ENCODE results near the gene KIAA0753.
"Not testable (repeated sequence)": the region's sequence is repeated elsewhere in the genome, so short reads cannot be mapped to it uniquely, and the experiment has no call there.

KIAA0753 gene

DNA sequence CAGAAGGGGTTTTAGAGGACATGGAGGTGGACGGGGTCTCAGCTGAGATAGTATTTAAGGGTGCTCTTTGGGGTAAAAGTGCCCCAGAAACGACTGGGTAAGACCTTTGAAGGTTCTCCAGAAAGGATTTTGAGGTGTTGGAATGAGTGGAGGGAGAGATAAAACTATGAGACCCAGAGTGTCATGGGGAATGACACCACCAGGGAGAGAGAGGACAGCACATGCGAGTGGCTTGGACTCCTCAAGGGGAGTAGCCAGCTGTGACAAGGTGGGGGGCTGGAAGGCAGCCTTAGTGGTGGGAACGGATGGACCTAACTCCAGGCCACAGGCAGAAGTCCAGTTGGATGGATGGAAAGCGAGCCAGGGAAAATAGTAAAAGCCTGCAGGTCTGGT, 64.9 kb downstream of the KIAA0753 start:
- H3K4me3 ChIP-seq (ENCODE audit: low read depth, low read length) = no peak overlapping the region
- in situ Hi-C loops (cut with HindIII; ENCODE audit: low sequenced_read_pairs) = no loop called here
- DNase-seq (ENCODE audit: low read depth) = no peak
- TF ChIP-seq, protein P1, sequence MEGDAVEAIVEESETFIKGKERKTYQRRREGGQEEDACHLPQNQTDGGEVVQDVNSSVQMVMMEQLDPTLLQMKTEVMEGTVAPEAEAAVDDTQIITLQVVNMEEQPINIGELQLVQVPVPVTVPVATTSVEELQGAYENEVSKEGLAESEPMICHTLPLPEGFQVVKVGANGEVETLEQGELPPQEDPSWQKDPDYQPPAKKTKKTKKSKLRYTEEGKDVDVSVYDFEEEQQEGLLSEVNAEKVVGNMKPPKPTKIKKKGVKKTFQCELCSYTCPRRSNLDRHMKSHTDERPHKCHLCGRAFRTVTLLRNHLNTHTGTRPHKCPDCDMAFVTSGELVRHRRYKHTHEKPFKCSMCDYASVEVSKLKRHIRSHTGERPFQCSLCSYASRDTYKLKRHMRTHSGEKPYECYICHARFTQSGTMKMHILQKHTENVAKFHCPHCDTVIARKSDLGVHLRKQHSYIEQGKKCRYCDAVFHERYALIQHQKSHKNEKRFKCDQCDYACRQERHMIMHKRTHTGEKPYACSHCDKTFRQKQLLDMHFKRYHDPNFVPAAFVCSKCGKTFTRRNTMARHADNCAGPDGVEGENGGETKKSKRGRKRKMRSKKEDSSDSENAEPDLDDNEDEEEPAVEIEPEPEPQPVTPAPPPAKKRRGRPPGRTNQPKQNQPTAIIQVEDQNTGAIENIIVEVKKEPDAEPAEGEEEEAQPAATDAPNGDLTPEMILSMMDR (IDR thresholded peaks at IDR 0.05; ENCODE audit: low read depth, low read length, missing control alignments) = no peak

GRCh38 chr17:6574687-6575595, 65.6 kb downstream of the KIAA0753 start:
- in situ Hi-C loops (cut with HindIII; ENCODE audit: low sequenced_read_pairs) = no loop called here
- TF ChIP-seq, protein P1 (IDR thresholded peaks at IDR 0.05; ENCODE audit: low read depth, low read length, missing control alignments) = peak; percentile 9
- no peak overlapping the region for H3K4me3 ChIP-seq (ENCODE audit: low read depth, low read length)
- DNase-seq (ENCODE audit: low read depth) = no peak

- in situ Hi-C loops (cut with HindIII; ENCODE audit: low sequenced_read_pairs) = no loop called here
- DNase-seq (ENCODE audit: low read depth) = no peak
- TF ChIP-seq, protein P1 (IDR thresholded peaks at IDR 0.05; ENCODE audit: low read depth, low read length, missing control alignments) = no peak
- no peak overlapping the region for H3K4me3 ChIP-seq (ENCODE audit: low read depth, low read length)
Observed at GRCh38 chr17:6573982-6574686, 66.4 kb downstream of the KIAA0753 start.

GRCh38 chr17:6573495-6573894, 67.0 kb downstream of the KIAA0753 start:
- DNase-seq (ENCODE audit: low read depth); in situ Hi-C loops (cut with HindIII; ENCODE audit: low sequenced_read_pairs); H3K4me3 ChIP-seq (ENCODE audit: low read depth, low read length): not testable (repeated sequence)

DNA sequence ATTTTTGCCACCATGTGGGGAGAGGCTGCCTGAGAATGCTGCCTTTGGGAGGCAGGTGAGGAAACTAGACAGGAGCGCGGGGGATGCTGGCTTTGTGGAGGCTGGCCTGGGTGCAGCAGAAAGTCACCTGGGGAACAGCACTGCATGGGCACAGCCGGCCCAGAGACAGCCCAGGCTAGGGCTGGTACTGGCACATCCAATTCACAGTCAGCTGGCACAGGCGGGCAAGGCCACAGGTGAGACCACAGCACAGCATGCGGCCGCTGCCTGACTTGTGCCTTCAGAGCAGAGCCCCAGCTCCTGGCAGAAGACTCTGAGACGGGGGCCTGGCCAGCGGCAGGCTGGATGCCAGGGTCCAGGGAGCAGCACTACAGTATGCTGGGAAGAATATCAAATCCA, 67.5 kb downstream of the KIAA0753 start:
- no peak for DNase-seq (ENCODE audit: low read depth)
- in situ Hi-C loops (cut with HindIII; ENCODE audit: low sequenced_read_pairs) = no loop called here
- TF ChIP-seq, protein P1 (IDR thresholded peaks at IDR 0.05; ENCODE audit: low read depth, low read length, missing control alignments) = no peak
- H3K4me3 ChIP-seq (ENCODE audit: low read depth, low read length) = no peak overlapping the region

DNA sequence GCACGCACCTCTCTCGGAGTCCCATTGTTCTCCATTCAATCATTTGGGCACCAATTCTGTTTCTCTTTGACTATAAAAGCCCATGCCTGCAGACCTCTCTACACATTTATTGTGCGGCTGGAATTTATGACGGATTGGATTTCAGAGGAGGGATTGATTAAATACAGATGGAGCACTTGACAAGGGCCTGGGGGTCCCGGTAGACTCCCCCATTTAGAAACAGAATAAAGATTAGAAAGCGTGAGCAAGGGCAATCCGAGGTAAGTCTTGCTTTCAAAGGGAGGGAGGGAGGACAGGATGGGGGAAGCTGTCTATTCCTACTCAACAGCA, 69.1 kb downstream of the KIAA0753 start:
- no peak for DNase-seq (ENCODE audit: low read depth)
- H3K4me3 ChIP-seq (ENCODE audit: low read depth, low read length) = no peak overlapping the region
- TF ChIP-seq, protein P1 (IDR thresholded peaks at IDR 0.05; ENCODE audit: low read depth, low read length, missing control alignments) = no peak
- in situ Hi-C loops (cut with HindIII; ENCODE audit: low sequenced_read_pairs) = no loop called here
